H1 (cell line): ENCODE data around the gene BDP1. TPM values are rescaled to one million over a fixed set of nuclear protein-coding genes. Genes with fewer than 3 reads are reported as not detected.
"Not testable (repeated sequence)": the region's sequence is repeated elsewhere in the genome, so short reads cannot be mapped to it uniquely, and the experiment has no call there.

Experiments used
- CTCF ChIA-PET: fragments of 300-600 bp; sonication (Branson Sonifier 250); formaldehyde crosslinking; loops from one replicate; lab custom pipeline; 2021; ENCODE audit not compliant: partially characterized antibody; lab: Charles Lee
- POLR2A ChIA-PET: fragments of 300-600 bp; sonication (Branson Sonifier 250); formaldehyde crosslinking; loops from one replicate; lab custom pipeline; 2021; ENCODE audit warnings: inconsistent platforms; ENCODE audit not compliant: partially characterized antibody; lab: Charles Lee
- DNase-seq, 2 experiments: peaks; one replicate each; pipeline versions ENCODE4 v3.0.0 to v3.0.0-alpha.2; 2010 to 2022; ENCODE audit warnings: low spot score in 2 of 2, low read depth in 1 of 2, mixed read lengths in 1 of 2
- FAIRE-seq: peaks from 2 replicates; lab custom pipeline; 2011; peaks lifted over from hg19 to GRCh38; lab: Jason Lieb, UNC
- H2AFZ ChIP-seq: 2 replicates; pipeline ENCODE4 v1.8.1; 2012; ENCODE audit warnings: low read length, inconsistent platforms
- H2AK5ac ChIP-seq: 2 replicates; pipeline ENCODE4 v1.6.1; 2013; ENCODE audit warnings: low read depth, low read length
- H2BK120ac ChIP-seq: replicated peaks from 2 replicates; pipeline ENCODE3; 2013; ENCODE audit warnings: low read depth, low read length, inconsistent platforms
- H2BK12ac ChIP-seq: 2 replicates; pipeline ENCODE4 v1.6.1; 2013; ENCODE audit warnings: low read depth, low read length
- H2BK15ac ChIP-seq: 2 replicates; pipeline ENCODE4 v1.6.1; 2013; ENCODE audit warnings: low read length
- H2BK20ac ChIP-seq: 2 replicates; pipeline ENCODE4 v1.6.1; 2013; ENCODE audit warnings: low read length
- H2BK5ac ChIP-seq: 2 replicates; pipeline ENCODE4 v1.6.1; 2013; ENCODE audit warnings: low read depth, low read length
- H3K14ac ChIP-seq: 2 replicates; pipeline ENCODE4 v1.6.1; 2013; ENCODE audit warnings: inconsistent platforms; ENCODE audit not compliant: insufficient read length
- H3K18ac ChIP-seq: 2 replicates; pipeline ENCODE4 v1.6.1; 2013; ENCODE audit warnings: low read length; ENCODE audit errors: extremely low read depth
- H3K23ac ChIP-seq: 2 replicates; pipeline ENCODE4 v1.6.1; 2013; ENCODE audit warnings: inconsistent platforms; ENCODE audit not compliant: insufficient read length
- H3K23me2 ChIP-seq: 2 replicates; pipeline ENCODE4 v1.6.1; 2013; ENCODE audit warnings: low read depth, low read length
- H3K27ac ChIP-seq: 2 replicates; pipeline ENCODE4 v1.6.1; 2011; ENCODE audit warnings: low read depth, low read length, inconsistent platforms
- H3K27me3 ChIP-seq, 4 experiments: replicated peaks in 1 of 4; 1 replicate in 1 of 4; 2 replicates in 3 of 4; pipeline versions ENCODE4 v1.6.1 to v1.8.1; 2011 to 2013; ENCODE audit warnings: low read length in 3 of 4, mild to moderate bottlenecking in 3 of 4, inconsistent platforms in 2 of 4, mixed read lengths in 2 of 4, moderate library complexity in 1 of 4; ENCODE audit not compliant: control insufficient read depth in 3 of 4, insufficient read depth in 3 of 4; ENCODE audit errors: extremely low read depth in 1 of 4
- H3K36me3 ChIP-seq, 4 experiments: 2 replicates each; pipeline versions ENCODE4 v1.6.1 to v1.8.1; 2011 to 2013; ENCODE audit warnings: mild to moderate bottlenecking in 4 of 4, low read length in 3 of 4, moderate library complexity in 2 of 4, control low read depth in 1 of 4, inconsistent platforms in 1 of 4; ENCODE audit not compliant: insufficient read depth in 4 of 4, control insufficient read depth in 2 of 4
- H3K4ac ChIP-seq: replicated peaks from 2 replicates; pipeline ENCODE3; 2013; ENCODE audit warnings: low read length, low read depth, mixed read lengths, inconsistent platforms; ENCODE audit not compliant: insufficient read length
- H3K4me1 ChIP-seq, 4 experiments: replicated peaks in 1 of 4; 1 replicate in 1 of 4; 2 replicates in 3 of 4; pipeline versions ENCODE4 v1.6.1 to v1.8.1; 2011 to 2013; ENCODE audit warnings: low read length in 3 of 4, inconsistent platforms in 2 of 4, mixed read lengths in 1 of 4; ENCODE audit not compliant: insufficient read depth in 4 of 4, control insufficient read depth in 3 of 4
- H3K4me2 ChIP-seq, 2 experiments: 2 replicates each; pipeline versions ENCODE4 v1.6.1 to v1.8.1; 2011 to 2013; ENCODE audit warnings: low read depth in 2 of 2, low read length in 2 of 2, control low read depth in 1 of 2, inconsistent platforms in 1 of 2, mild to moderate bottlenecking in 1 of 2; ENCODE audit not compliant: insufficient read depth in 1 of 2
- H3K4me3 ChIP-seq, 4 experiments: fragments of 200-600, 300-600 bp in 1 of 4; sonication (generic), shearing (Covaris generic), sonication (Bioruptor Twin) in 1 of 4; 2 replicates each; pipeline versions ENCODE4 v1.5.1 to v1.8.1; 2011 to 2016; ENCODE audit warnings: low read length in 4 of 4, low read depth in 3 of 4, control low read depth in 2 of 4, inconsistent platforms in 2 of 4, mild to moderate bottlenecking in 2 of 4, mixed read lengths in 1 of 4, moderate library complexity in 1 of 4; ENCODE audit not compliant: insufficient read depth in 2 of 4; ENCODE audit errors: extremely low read depth in 1 of 4
- H3K56ac ChIP-seq: replicated peaks from 2 replicates; pipeline ENCODE3; 2013; ENCODE audit warnings: low read depth, mild to moderate bottlenecking, mixed read lengths, low read length, inconsistent platforms; ENCODE audit not compliant: insufficient read length
- H3K79me1 ChIP-seq: 2 replicates; pipeline ENCODE4 v1.6.1; 2013; ENCODE audit warnings: low read depth, low read length, control low read depth
- H3K79me2 ChIP-seq, 2 experiments: 2 replicates each; pipeline versions ENCODE4 v1.6.1 to v1.8.1; 2012 to 2013; ENCODE audit warnings: low read length in 2 of 2, mild to moderate bottlenecking in 2 of 2, inconsistent platforms in 1 of 2; ENCODE audit not compliant: insufficient read depth in 2 of 2, control insufficient read depth in 1 of 2
- H3K9ac ChIP-seq, 4 experiments: replicated peaks in 1 of 4; 1 replicate in 1 of 4; 2 replicates in 3 of 4; pipeline versions ENCODE4 v1.6.1 to v1.8.1; 2011 to 2013; ENCODE audit warnings: low read depth in 3 of 4, low read length in 3 of 4, control low read depth in 2 of 4, mild to moderate bottlenecking in 2 of 4, moderate library complexity in 2 of 4, inconsistent platforms in 1 of 4; ENCODE audit errors: extremely low read depth in 1 of 4
- H3K9me3 ChIP-seq, 2 experiments: 2 replicates each; pipeline versions ENCODE4 v1.6.1 to v1.8.1; 2012 to 2013; ENCODE audit warnings: mild to moderate bottlenecking in 2 of 2, moderate library complexity in 2 of 2, control low read depth in 1 of 2, inconsistent platforms in 1 of 2, low read depth in 1 of 2, low read length in 1 of 2, mixed read lengths in 1 of 2; ENCODE audit not compliant: insufficient read depth in 2 of 2
- H4K20me1 ChIP-seq, 2 experiments: replicated peaks in 1 of 2; 2 replicates each; pipeline versions ENCODE3 to v1.8.1; 2011 to 2013; ENCODE audit warnings: inconsistent platforms in 2 of 2, low read length in 2 of 2, mild to moderate bottlenecking in 1 of 2; ENCODE audit not compliant: insufficient read depth in 2 of 2, control insufficient read depth in 1 of 2
- H4K5ac ChIP-seq: 2 replicates; pipeline ENCODE4 v1.6.1; 2013; ENCODE audit warnings: low read length, low read depth, mixed read lengths, inconsistent platforms; ENCODE audit not compliant: insufficient read length
- H4K8ac ChIP-seq: 2 replicates; pipeline ENCODE4 v1.8.0; 2013; ENCODE audit warnings: mild to moderate bottlenecking, moderate library complexity, low read length, inconsistent platforms; ENCODE audit not compliant: insufficient read depth; ENCODE audit errors: extremely low read depth
- H4K91ac ChIP-seq: replicated peaks from 2 replicates; pipeline ENCODE3; 2013; ENCODE audit warnings: low read length, mixed read lengths, inconsistent platforms; ENCODE audit not compliant: insufficient read length
- POU5F1 ChIP-seq: IDR thresholded peaks from 2 replicates; pipeline ENCODE4 v1.6.1; 2011; ENCODE audit warnings: low read depth, mild to moderate bottlenecking, low read length, moderate library complexity
- WGBS, 2 experiments: shearing (Covaris generic) in 1 of 2; methylation state at CpG; one replicate each; pipeline versions ENCODE4 v1.1.6 to v1.1.7; 2013 to 2015; ENCODE audit warnings: low lambda C conversion rate in 2 of 2, mixed read lengths in 2 of 2, inconsistent platforms in 1 of 2, low coverage in 1 of 2, missing lambda C conversion rate in 1 of 2; ENCODE audit not compliant: insufficient replicate concordance in 2 of 2, insufficient coverage in 1 of 2, insufficient read length in 1 of 2; ENCODE audit errors: extremely low coverage in 1 of 2, missing lambda C conversion rate in 1 of 2; 5-methylcytosine and 5-hydroxymethylcytosine counted together
- polyA plus RNA-seq, 7 experiments: library from polyadenylated mRNA; depleted of rRNA in 3 of 7; stranded (reverse) in 5 of 7; unstranded in 2 of 7; fragments of >200 nt in 5 of 7; fragments of 200-250 nt in 2 of 7; gene quantifications; 1 replicate in 5 of 7; 2 replicates in 1 of 7; 4 replicates in 1 of 7; pipeline versions ENCODE4 v1.2.1 to v1.2.3, GENCODE V29; 2011 to 2013; ENCODE audit warnings: missing spikeins in 2 of 7, mixed read lengths in 2 of 7
- total RNA-seq: library from RNA; stranded (reverse); fragmentation: NEBNext Ultra II Directional; extraction: Animal tissue kit (Norgen Biotek cat#: 25700); gene quantifications from 2 replicates; pipeline ENCODE4 v1.2.1, GENCODE V29; 2021

BDP1 gene
- total and polyA plus RNA-seq, 2 of the 8 experiments (the other 6 are each of a cell fraction or from before 2014, with no cell fraction given) = 4.7 to 32.1 TPM

- no peak for TF ChIP-seq POU5F1
These were observed 120.8 kb downstream of the BDP1 start (continued) for GRCh38 chr5:71576241-71576640.

DNA sequence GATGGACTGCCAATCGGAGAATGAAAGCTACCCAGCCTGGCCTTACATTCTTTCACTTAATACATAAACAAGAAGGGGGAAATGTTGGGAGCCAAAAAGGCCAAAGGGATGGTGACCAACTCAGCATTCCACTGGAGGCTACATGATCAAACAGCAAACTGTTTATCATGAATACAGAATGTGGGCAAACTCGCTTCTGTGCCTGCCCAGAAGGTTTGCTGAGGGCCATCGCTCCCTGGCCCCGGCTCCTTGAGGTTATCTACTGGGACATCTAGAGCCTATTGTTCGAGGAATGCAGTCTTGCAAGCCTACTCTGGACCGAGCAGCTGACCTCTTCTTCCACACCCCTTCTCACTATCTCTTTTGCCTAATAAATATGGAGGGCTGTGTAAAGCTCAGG, 122.4 kb downstream of the BDP1 start:
- not testable (repeated sequence) for H4K5ac ChIP-seq, H3K18ac ChIP-seq, H3K14ac ChIP-seq, H2BK12ac ChIP-seq, H4K91ac ChIP-seq, H2BK120ac ChIP-seq, H3K36me3 ChIP-seq, H2BK20ac ChIP-seq, H3K56ac ChIP-seq, H2BK5ac ChIP-seq, H2AFZ ChIP-seq, FAIRE-seq, H3K4me3 ChIP-seq, DNase-seq, H3K4me1 ChIP-seq, H3K9ac ChIP-seq, H3K4me2 ChIP-seq, H3K23ac ChIP-seq, H3K23me2 ChIP-seq, H3K27me3 ChIP-seq, H2AK5ac ChIP-seq, H3K4ac ChIP-seq, H4K8ac ChIP-seq, H3K9me3 ChIP-seq, H2BK15ac ChIP-seq, H3K79me2 ChIP-seq, H4K20me1 ChIP-seq, H3K79me1 ChIP-seq, H3K27ac ChIP-seq
- POLR2A ChIA-PET = interaction anchor here (1.9 kb wide), 1 partner anchor 9 kb away, joined by 9 read pairs; the partner anchor contains the start of gene MCCC2
- CTCF ChIA-PET = interaction anchor here (1.1 kb wide), 1 partner anchor 23 kb away, joined by 4 read pairs; no protein-coding TSS in a partner anchor
- WGBS, 2 experiments = 95% methylated on average over 6 of the region's 6 CpGs; no CpG with 5 or more reads in 1 of the 2 experiments
